Activated CD8-positive, alpha-beta T cell treated with anti-CD3 and anti-CD28 coated beads for 36 hours (primary cell): ENCODE results near the gene KLHL29. TPM values are rescaled to one million over a fixed set of nuclear protein-coding genes. Genes with fewer than 3 reads are reported as not detected.

Source experiments
- ATAC-seq: fragments of 200-7000 bp; cut with Tn5 transposase; one replicate; pipeline ENCODE4 v1.10.0; 2021; ENCODE audit warnings: mild to moderate bottlenecking, moderate library complexity
- CTCF ChIA-PET: fragments of 350-600 bp; sonication (Branson Sonifier 250); formaldehyde crosslinking; loops from one replicate; lab custom pipeline; 2021; ENCODE audit warnings: antibody characterized with exemption; lab: Charles Lee
- POLR2A ChIA-PET: fragments of 350-600 bp; sonication (Branson Sonifier 250); formaldehyde crosslinking; loops from one replicate; lab custom pipeline; 2021; ENCODE audit warnings: antibody characterized with exemption; lab: Charles Lee
- DNase-seq: peaks from one replicate; pipeline ENCODE4 v3.0.0-alpha.2; 2020
- H3K27ac Mint-ChIP-seq: one replicate; pipeline ENCODE4 v1.8.0; 2021; ENCODE audit warnings: mild to moderate bottlenecking, mixed read lengths
- H3K27me3 Mint-ChIP-seq: one replicate; pipeline ENCODE4 v1.8.0; 2021; ENCODE audit warnings: mixed read lengths
- H3K36me3 Mint-ChIP-seq: one replicate; pipeline ENCODE4 v1.8.0; 2021; ENCODE audit warnings: low read depth, mixed read lengths
- H3K4me1 Mint-ChIP-seq: one replicate; pipeline ENCODE4 v1.8.0; 2021; ENCODE audit warnings: low read depth, mixed read lengths
- H3K4me3 Mint-ChIP-seq: one replicate; pipeline ENCODE4 v1.8.0; 2021; ENCODE audit warnings: mild to moderate bottlenecking, moderate library complexity, mixed read lengths
- H3K9me3 Mint-ChIP-seq: one replicate; pipeline ENCODE4 v1.8.0; 2021; ENCODE audit warnings: mixed read lengths
- CTCF ChIP-seq: fragments of 200-600 bp; IDR thresholded peaks from one replicate; pipeline ENCODE4 v1.8.0; 2022; ENCODE audit warnings: antibody characterized with exemption, mild to moderate bottlenecking
- intact Hi-C: fragments of 100-400 bp; cut with micrococcal nuclease; formaldehyde crosslinking; loops from one replicate; pipeline ENCODE4 v1.10.0; 2022
- total RNA-seq, 2 experiments: library from RNA; stranded (reverse); gene quantifications; one replicate each; pipeline ENCODE4 v1.2.3, GENCODE V29; 2021

The KLHL29 gene
- total RNA-seq, 2 experiments from 2014 or later = 1.0 to 1.2 TPM

GRCh38 chr2:23632831-23633395 lies 247.9 kb downstream of the KLHL29 start:
- no peak overlapping the region for H3K27ac Mint-ChIP-seq
- no peak overlapping the region for H3K4me3 Mint-ChIP-seq
- no peak for TF ChIP-seq CTCF
- no peaks in the 10 kb centered on the region for H3K4me1 Mint-ChIP-seq
- intact Hi-C loops = no loop called here
- H3K36me3 Mint-ChIP-seq = no peaks in the 10 kb centered on the region
- CTCF ChIA-PET = interaction anchor here (1.9 kb wide), 1 partner anchor 9 kb away, joined by 7 read pairs; no protein-coding TSS in a partner anchor
- no peaks in the 10 kb centered on the region for H3K27me3 Mint-ChIP-seq
- ATAC-seq = no peak
- H3K9me3 Mint-ChIP-seq = no peaks in the 10 kb centered on the region
- POLR2A ChIA-PET = no interaction called here
- DNase-seq = no peak

- ATAC-seq = no peak
- DNase-seq = no peak
- Mint-ChIP-seq H3K36me3 (no peaks in the 10 kb centered on the region), H3K27ac (no peak overlapping the region), H3K27me3 (no peaks in the 10 kb centered on the region), H3K4me1 (no peaks in the 10 kb centered on the region), H3K9me3 (no peaks in the 10 kb centered on the region), H3K4me3 (no peak overlapping the region)
- CTCF ChIA-PET = interaction anchor here (1.8 kb wide), 1 partner anchor 10 kb away, joined by 10 read pairs; no protein-coding TSS in a partner anchor
- no peak for TF ChIP-seq CTCF
- intact Hi-C loops = no loop called here
- POLR2A ChIA-PET = no interaction called here
Measured at GRCh38 chr2:23633966-23634365, 249.0 kb downstream of the KLHL29 start.

- Mint-ChIP-seq H3K27me3 (no peaks in the 10 kb centered on the region), H3K36me3 (no peaks in the 10 kb centered on the region), H3K4me3 (no peak overlapping the region), H3K9me3 (no peaks in the 10 kb centered on the region), H3K4me1 (no peaks in the 10 kb centered on the region), H3K27ac (no peak overlapping the region)
- no peak for DNase-seq
- no peak for ATAC-seq
- ChIA-PET CTCF (interaction anchor here (1.8 kb wide), 1 partner anchor 11 kb away, joined by 10 read pairs; no protein-coding TSS in a partner anchor), POLR2A (no interaction called here)
- TF ChIP-seq CTCF = no peak
- intact Hi-C loops = no loop called here
Measured at GRCh38 chr2:23635442-23636340, 250.7 kb downstream of the KLHL29 start.

- intact Hi-C loops = no loop called here
- H3K36me3 Mint-ChIP-seq = no peaks in the 10 kb centered on the region
- H3K27me3 Mint-ChIP-seq = no peaks in the 10 kb centered on the region
- DNase-seq (peak; percentile 13), ATAC-seq (no peak)
- no peak overlapping the region for H3K27ac Mint-ChIP-seq
- H3K9me3 Mint-ChIP-seq = no peaks in the 10 kb centered on the region
- CTCF ChIA-PET = no interaction called here
- H3K4me1 Mint-ChIP-seq = no peaks in the 10 kb centered on the region
- no peak for TF ChIP-seq CTCF
- no peak overlapping the region for H3K4me3 Mint-ChIP-seq
- POLR2A ChIA-PET = no interaction called here
Measured at GRCh38 chr2:23636426-23636825, 251.4 kb downstream of the KLHL29 start.
